Activated CD8-positive, alpha-beta T cell treated with anti-CD3 and anti-CD28 coated beads for 36 hours (primary cell): ENCODE data around the gene RNU2-63P. TPM values are rescaled to one million over a fixed set of nuclear protein-coding genes. Genes with fewer than 3 reads are reported as not detected.
"Not testable (repeated sequence)": the region's sequence is repeated elsewhere in the genome, so short reads cannot be mapped to it uniquely, and the experiment has no call there.

ENCODE experiments used
- ATAC-seq: fragments of 200-7000 bp; cut with Tn5 transposase; one replicate; pipeline ENCODE4 v1.10.0; 2021; ENCODE audit warnings: mild to moderate bottlenecking, moderate library complexity
- CTCF ChIA-PET: fragments of 350-600 bp; sonication (Branson Sonifier 250); formaldehyde crosslinking; loops from one replicate; lab custom pipeline; 2021; ENCODE audit warnings: antibody characterized with exemption; lab: Charles Lee
- POLR2A ChIA-PET: fragments of 350-600 bp; sonication (Branson Sonifier 250); formaldehyde crosslinking; loops from one replicate; lab custom pipeline; 2021; ENCODE audit warnings: antibody characterized with exemption; lab: Charles Lee
- DNase-seq: peaks from one replicate; pipeline ENCODE4 v3.0.0-alpha.2; 2020
- H3K27ac Mint-ChIP-seq: one replicate; pipeline ENCODE4 v1.8.0; 2021; ENCODE audit warnings: mild to moderate bottlenecking, mixed read lengths
- H3K27me3 Mint-ChIP-seq: one replicate; pipeline ENCODE4 v1.8.0; 2021; ENCODE audit warnings: mixed read lengths
- H3K36me3 Mint-ChIP-seq: one replicate; pipeline ENCODE4 v1.8.0; 2021; ENCODE audit warnings: low read depth, mixed read lengths
- H3K4me1 Mint-ChIP-seq: one replicate; pipeline ENCODE4 v1.8.0; 2021; ENCODE audit warnings: low read depth, mixed read lengths
- H3K4me3 Mint-ChIP-seq: one replicate; pipeline ENCODE4 v1.8.0; 2021; ENCODE audit warnings: mild to moderate bottlenecking, moderate library complexity, mixed read lengths
- H3K9me3 Mint-ChIP-seq: one replicate; pipeline ENCODE4 v1.8.0; 2021; ENCODE audit warnings: mixed read lengths
- intact Hi-C: fragments of 100-400 bp; cut with micrococcal nuclease; formaldehyde crosslinking; loops from one replicate; pipeline ENCODE4 v1.10.0; 2022
- total RNA-seq, 2 experiments: library from RNA; stranded (reverse); gene quantifications; one replicate each; pipeline ENCODE4 v1.2.3, GENCODE V29; 2021
- TF ChIP-seq, protein P1 (sequence below): fragments of 200-600 bp; IDR thresholded peaks from one replicate; pipeline ENCODE4 v1.8.0; 2022; ENCODE audit warnings: antibody characterized with exemption, mild to moderate bottlenecking

Gene RNU2-63P
- total RNA-seq, 2 experiments from 2014 or later, result 6.0 to 7.6 TPM

GRCh38 chr2:88024509-88024908 lies 8.2 kb upstream of the RNU2-63P start:
- POLR2A ChIA-PET, result interaction anchor here (2.6 kb wide), 1 partner anchor 8 kb away, joined by 16 read pairs; the partner anchor contains the start of gene RNU2-63P
- H3K4me1 Mint-ChIP-seq, result peaks cover 11% of the 10 kb centered on the region
- H3K27ac Mint-ChIP-seq, result no peak overlapping the region
- peaks cover 18% of the 10 kb centered on the region for H3K36me3 Mint-ChIP-seq
- no peak overlapping the region for H3K4me3 Mint-ChIP-seq
- CTCF ChIA-PET, result no interaction called here
- H3K9me3 Mint-ChIP-seq, result no peaks in the 10 kb centered on the region
- intact Hi-C loops, result no loop called here
- H3K27me3 Mint-ChIP-seq, result no peaks in the 10 kb centered on the region
- no peak for DNase-seq
- TF ChIP-seq, protein P1, sequence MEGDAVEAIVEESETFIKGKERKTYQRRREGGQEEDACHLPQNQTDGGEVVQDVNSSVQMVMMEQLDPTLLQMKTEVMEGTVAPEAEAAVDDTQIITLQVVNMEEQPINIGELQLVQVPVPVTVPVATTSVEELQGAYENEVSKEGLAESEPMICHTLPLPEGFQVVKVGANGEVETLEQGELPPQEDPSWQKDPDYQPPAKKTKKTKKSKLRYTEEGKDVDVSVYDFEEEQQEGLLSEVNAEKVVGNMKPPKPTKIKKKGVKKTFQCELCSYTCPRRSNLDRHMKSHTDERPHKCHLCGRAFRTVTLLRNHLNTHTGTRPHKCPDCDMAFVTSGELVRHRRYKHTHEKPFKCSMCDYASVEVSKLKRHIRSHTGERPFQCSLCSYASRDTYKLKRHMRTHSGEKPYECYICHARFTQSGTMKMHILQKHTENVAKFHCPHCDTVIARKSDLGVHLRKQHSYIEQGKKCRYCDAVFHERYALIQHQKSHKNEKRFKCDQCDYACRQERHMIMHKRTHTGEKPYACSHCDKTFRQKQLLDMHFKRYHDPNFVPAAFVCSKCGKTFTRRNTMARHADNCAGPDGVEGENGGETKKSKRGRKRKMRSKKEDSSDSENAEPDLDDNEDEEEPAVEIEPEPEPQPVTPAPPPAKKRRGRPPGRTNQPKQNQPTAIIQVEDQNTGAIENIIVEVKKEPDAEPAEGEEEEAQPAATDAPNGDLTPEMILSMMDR, result no peak
- ATAC-seq, result no peak

DNA sequence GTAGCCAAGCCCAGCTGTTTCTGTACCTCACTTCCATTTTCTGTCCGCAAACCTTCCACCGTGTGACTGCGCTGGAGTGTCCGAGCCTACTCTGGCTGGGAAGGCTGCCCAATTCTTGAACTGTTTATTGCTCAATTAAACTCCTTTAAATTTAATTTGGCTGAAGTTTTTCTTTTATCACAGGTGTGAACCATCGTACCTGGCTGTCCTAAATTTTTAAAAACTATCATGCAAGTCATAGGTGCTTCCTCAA lies 6.2 kb upstream of the RNU2-63P start:
- intact Hi-C loops, result no loop called here
- ATAC-seq (no peak), DNase-seq (no peak)
- no peak overlapping the region for H3K4me3 Mint-ChIP-seq
- CTCF ChIA-PET, result interaction anchor here (1.1 kb wide), 1 partner anchor 38 kb away, joined by 4 read pairs; no protein-coding TSS in a partner anchor
- no peak overlapping the region for H3K27ac Mint-ChIP-seq
- peaks cover 1% of the 10 kb centered on the region for H3K27me3 Mint-ChIP-seq
- H3K9me3 Mint-ChIP-seq, result peaks cover 2% of the 10 kb centered on the region
- H3K4me1 Mint-ChIP-seq, result peaks cover 5% of the 10 kb centered on the region
- TF ChIP-seq, protein P1, result no peak
- H3K36me3 Mint-ChIP-seq, result peaks cover 3% of the 10 kb centered on the region
- POLR2A ChIA-PET, result no interaction called here

DNA sequence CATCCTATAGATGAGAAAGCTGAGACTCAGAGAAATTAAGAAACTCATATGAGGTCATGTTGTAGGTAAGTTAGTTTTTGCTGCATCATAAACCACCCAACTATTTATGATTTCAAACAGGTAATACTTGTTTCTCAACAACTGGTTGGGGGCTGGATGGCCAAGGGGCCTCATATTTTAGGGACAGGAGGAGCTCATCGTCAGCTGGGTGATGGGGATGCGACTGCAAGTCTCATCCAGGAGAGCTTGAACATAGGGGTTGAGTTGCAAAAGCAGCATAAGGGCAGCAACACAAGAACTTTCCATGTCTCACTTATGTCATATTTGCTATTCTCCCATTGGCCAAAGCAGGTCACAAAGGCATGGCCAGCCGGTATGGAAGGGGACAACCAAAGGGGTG lies 3.6 kb upstream of the RNU2-63P start:
- intact Hi-C loops, result loop anchor here (5.0 kb wide), 1 partner anchor 37 kb away; the partner anchor contains the start of gene KRCC1
- CTCF ChIA-PET, result interaction anchor here (1.4 kb wide), 1 partner anchor 41 kb away, joined by 3 read pairs; no protein-coding TSS in a partner anchor
- H3K27ac Mint-ChIP-seq, result no peak overlapping the region
- peaks cover 15% of the 10 kb centered on the region for H3K4me1 Mint-ChIP-seq
- ATAC-seq, result no peak
- peaks cover 2% of the 10 kb centered on the region for H3K9me3 Mint-ChIP-seq
- POLR2A ChIA-PET, result no interaction called here
- no peaks in the 10 kb centered on the region for H3K36me3 Mint-ChIP-seq
- H3K4me3 Mint-ChIP-seq, result no peak overlapping the region
- TF ChIP-seq, protein P1, result no peak
- no peak for DNase-seq
- peaks cover 2% of the 10 kb centered on the region for H3K27me3 Mint-ChIP-seq

DNA sequence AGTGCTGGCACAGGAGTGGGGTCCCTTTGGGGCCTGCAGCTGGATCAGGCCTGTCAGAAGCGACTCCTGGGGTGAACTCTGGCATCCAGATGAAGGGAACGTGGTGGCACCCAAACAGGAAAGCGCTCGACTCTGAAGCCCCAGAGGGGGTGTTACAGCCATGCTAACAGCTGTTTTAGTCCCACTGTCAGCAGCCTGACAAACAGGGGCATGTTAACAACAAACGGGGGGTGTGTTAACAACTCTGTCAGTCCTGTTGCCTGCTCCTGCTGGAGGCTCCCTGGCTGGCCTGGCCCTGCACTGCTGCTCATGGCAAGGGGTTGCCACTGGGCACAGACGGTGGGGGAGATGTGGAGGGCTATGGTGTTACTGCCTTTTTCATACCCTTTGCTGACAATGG lies 2.6 kb upstream of the RNU2-63P start:
- POLR2A ChIA-PET, result no interaction called here
- CTCF ChIA-PET, result no interaction called here
- TF ChIP-seq, protein P1, result no peak
- Mint-ChIP-seq H3K27me3 (peaks cover 2% of the 10 kb centered on the region), H3K27ac (no peak overlapping the region), H3K36me3 (no peaks in the 10 kb centered on the region), H3K4me1 (peaks cover 16% of the 10 kb centered on the region), H3K4me3 (no peak overlapping the region), H3K9me3 (peaks cover 2% of the 10 kb centered on the region)
- no peak for ATAC-seq
- intact Hi-C loops, result loop anchor here (5.0 kb wide), 1 partner anchor 38 kb away; the partner anchor contains the start of gene KRCC1
- no peak for DNase-seq

GRCh38 chr2:88018077-88018805 lies 1.9 kb upstream of the RNU2-63P start:
- CTCF ChIA-PET, result interaction anchor here (1.2 kb wide), 1 partner anchor 42 kb away, joined by 3 read pairs; no protein-coding TSS in a partner anchor
- H3K4me1 Mint-ChIP-seq, result peaks cover 16% of the 10 kb centered on the region
- H3K36me3 Mint-ChIP-seq, H3K27me3 Mint-ChIP-seq, ATAC-seq, DNase-seq, H3K27ac Mint-ChIP-seq, POLR2A ChIA-PET, H3K9me3 Mint-ChIP-seq: not testable (repeated sequence)
- peak overlapping the region; percentile 98 for H3K4me3 Mint-ChIP-seq
- intact Hi-C loops, result loop anchor here (5.0 kb wide), 1 partner anchor 39 kb away; the partner anchor contains the start of gene KRCC1

DNA sequence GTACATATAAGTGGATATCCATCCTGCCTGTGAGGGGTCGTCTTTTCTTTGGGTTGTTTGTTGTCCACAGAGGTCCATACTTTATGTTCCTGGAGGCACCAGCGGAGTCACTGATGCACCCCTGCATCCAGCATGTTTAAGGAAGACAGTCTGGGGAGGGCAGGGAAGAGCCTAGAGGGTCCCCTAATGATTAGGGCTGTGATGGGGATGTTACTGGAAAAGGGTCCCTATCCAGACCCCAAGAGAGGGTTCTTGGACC lies 1.4 kb upstream of the RNU2-63P start:
- intact Hi-C loops, result loop anchor here (5.0 kb wide), 1 partner anchor 40 kb away; the partner anchor contains the start of gene KRCC1
- ChIA-PET POLR2A (interaction anchor here (1.2 to 2.8 kb wide), 4 partner anchors 10 to 32 kb away, joined by 4 to 21 read pairs (median 13); no protein-coding TSS in a partner anchor), CTCF (interaction anchor here (1.2 kb wide), 1 partner anchor 43 kb away, joined by 3 read pairs; no protein-coding TSS in a partner anchor)
- peaks cover 16% of the 10 kb centered on the region for H3K4me1 Mint-ChIP-seq
- H3K9me3 Mint-ChIP-seq, ATAC-seq, DNase-seq, H3K27me3 Mint-ChIP-seq, H3K36me3 Mint-ChIP-seq: not testable (repeated sequence)
- H3K4me3 Mint-ChIP-seq, result peak overlapping the region; percentile 98
- H3K27ac Mint-ChIP-seq, result peak overlapping the region; percentile 100
